ENCODE measurements around the gene SULT4A1. TPM values are rescaled to one million over a fixed set of nuclear protein-coding genes. Genes with fewer than 3 reads are reported as not detected.

SULT4A1 gene
- total RNA-seq, 1 experiment from 2014 or later, result 15.0 TPM

DNA sequence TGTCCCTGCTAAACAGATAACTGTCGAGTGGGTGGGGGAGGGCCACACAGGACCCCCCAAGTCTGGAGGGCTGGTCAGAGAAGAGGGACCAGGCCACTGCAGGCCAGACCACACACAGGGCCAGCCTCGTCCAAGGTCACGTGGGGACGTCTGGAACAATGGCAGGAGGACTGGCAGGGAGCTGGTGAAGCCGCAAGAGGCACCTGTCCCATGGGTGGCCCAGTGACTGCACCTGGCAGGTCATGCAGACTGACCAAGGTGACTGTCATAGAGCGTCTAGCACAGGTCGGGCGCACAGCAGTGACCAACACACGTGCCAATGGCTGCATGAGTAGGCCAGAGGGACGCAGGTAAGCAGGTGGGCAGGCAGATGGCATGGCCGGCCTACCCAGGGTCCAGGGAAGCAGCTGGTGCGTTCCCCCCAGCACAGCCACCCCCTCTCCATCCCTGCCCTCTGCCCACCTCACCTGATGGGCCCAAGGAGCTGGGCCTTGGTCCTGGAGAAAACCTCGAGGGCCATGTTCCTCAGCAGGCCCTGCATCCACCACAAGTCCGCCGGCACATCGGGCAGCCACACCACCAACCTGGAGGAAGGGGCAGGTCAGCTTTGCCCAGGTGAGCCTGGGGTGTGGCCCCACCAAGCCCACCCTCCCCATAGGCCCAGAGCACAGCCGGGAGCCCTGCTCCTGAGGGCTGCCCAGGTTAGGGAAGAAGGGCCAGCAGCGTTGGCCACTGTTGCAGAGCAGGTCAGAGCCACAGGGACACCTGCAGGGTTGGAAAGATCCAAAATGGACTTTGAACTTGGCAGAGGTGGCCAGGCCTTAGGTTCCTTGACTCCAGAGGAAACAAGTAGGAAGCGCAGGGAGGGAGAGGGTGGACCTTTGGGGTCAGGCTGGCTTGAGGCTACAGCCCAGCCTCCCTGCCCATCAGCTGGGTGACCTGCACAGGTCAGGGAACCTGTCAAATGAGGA, 19.1 kb upstream of the SULT4A1 start:
- Histone ChIP-seq H3K4me1 (ENCODE audit: insufficient read depth, low read length) (no peaks in the 10 kb centered on the region), H2BK120ac (ENCODE audit: low read depth, low read length, poor library complexity, severe bottlenecking) (no peak overlapping the region), H4K91ac (ENCODE audit: insufficient read length, low read depth, low read length) (no peak overlapping the region), H3K56ac (ENCODE audit: insufficient read length, low read depth, low read length) (no peak overlapping the region), H2BK15ac (ENCODE audit: low read depth, low read length) (no peak overlapping the region), H2BK20ac (ENCODE audit: low read depth, low read length, poor library complexity, severe bottlenecking) (no peak overlapping the region), H3K23me2 (ENCODE audit: insufficient read length, low read depth, low read length, poor library complexity, severe bottlenecking) (no peaks in the 10 kb centered on the region), H4K8ac (replicated peaks; ENCODE audit: insufficient read length, low read depth, low read length) (no peak overlapping the region), H3K4ac (ENCODE audit: low read depth, low read length) (no peak overlapping the region), H3K4me2 (ENCODE audit: insufficient read depth, insufficient read length, low read length) (no peak overlapping the region), H3T11ph (ENCODE audit: low read length) (no peak overlapping the region), H3K18ac (ENCODE audit: insufficient read length, low read depth, low read length) (no peak overlapping the region), H3K14ac (ENCODE audit: insufficient read depth, low read length) (no peak overlapping the region), H3K9me3 (ENCODE audit: control insufficient read depth, low read depth, low read length) (no peaks in the 10 kb centered on the region), H3K27ac (ENCODE audit: insufficient read length, low read depth, low read length) (no peak overlapping the region), H2BK12ac (ENCODE audit: insufficient read length, low read depth, low read length) (no peak overlapping the region), H4K5ac (ENCODE audit: insufficient read length, low read depth, low read length) (no peak overlapping the region), H3K79me1 (ENCODE audit: insufficient read depth, low read depth, low read length, poor library complexity, severe bottlenecking) (no peaks in the 10 kb centered on the region), H3K27me3 (ENCODE audit: insufficient read depth, low read length) (no peaks in the 10 kb centered on the region), H4K20me1 (ENCODE audit: control insufficient read depth, insufficient read depth, insufficient read length) (no peaks in the 10 kb centered on the region), H3K79me2 (ENCODE audit: insufficient read depth, low read length) (no peaks in the 10 kb centered on the region), H3K23ac (ENCODE audit: insufficient read length, low read depth, low read length) (no peak overlapping the region), H2BK5ac (ENCODE audit: insufficient read length, low read length) (no peak overlapping the region), H2AK5ac (ENCODE audit: insufficient read length, low read length) (no peak overlapping the region), H2AFZ (ENCODE audit: low read length) (no peak overlapping the region), H3K9ac (ENCODE audit: extremely low read depth, insufficient read length, low read length) (no peak overlapping the region)
- peaks cover 2 to 8% (median 4%) of the 10 kb centered on the region in 3 experiments; a peak in 4 of 7 replicates for H3K36me3 Mint-ChIP-seq (ENCODE audit: insufficient read depth in 1 of 3, low read depth in 3 of 3)
- peak; percentile 15 for DNase-seq
- no peak overlapping the region for H3K27ac Mint-ChIP-seq
- H3K9me3 Mint-ChIP-seq, result no peaks in the 10 kb centered on the region
- TF ChIP-seq CTCF (conservative IDR thresholded peaks at IDR 0.05), result no peak
- peaks cover 1% of the 10 kb centered on the region; the same call in 1 of the 2 replicates for H3K27me3 Mint-ChIP-seq (ENCODE audit: low read depth)
- WGBS (ENCODE audit: extremely low coverage, insufficient read length, low lambda C conversion rate), result no CpG with 5 or more reads among the region's 19 CpGs
- no peak overlapping the region for H3K4me3 Mint-ChIP-seq
- peaks cover 7 to 13% of the 10 kb centered on the region in 2 experiments for H3K4me1 Mint-ChIP-seq

Measured in H9 (cell line).